Activated T-cell treated with anti-CD3 and anti-CD28 coated beads for 4 hours (primary cell): ENCODE data around the gene SPDYC.

Source experiments
- DNase-seq: peaks from one replicate; pipeline ENCODE4 v3.0.0-alpha.2; 2020

Gene SPDYC

DNA sequence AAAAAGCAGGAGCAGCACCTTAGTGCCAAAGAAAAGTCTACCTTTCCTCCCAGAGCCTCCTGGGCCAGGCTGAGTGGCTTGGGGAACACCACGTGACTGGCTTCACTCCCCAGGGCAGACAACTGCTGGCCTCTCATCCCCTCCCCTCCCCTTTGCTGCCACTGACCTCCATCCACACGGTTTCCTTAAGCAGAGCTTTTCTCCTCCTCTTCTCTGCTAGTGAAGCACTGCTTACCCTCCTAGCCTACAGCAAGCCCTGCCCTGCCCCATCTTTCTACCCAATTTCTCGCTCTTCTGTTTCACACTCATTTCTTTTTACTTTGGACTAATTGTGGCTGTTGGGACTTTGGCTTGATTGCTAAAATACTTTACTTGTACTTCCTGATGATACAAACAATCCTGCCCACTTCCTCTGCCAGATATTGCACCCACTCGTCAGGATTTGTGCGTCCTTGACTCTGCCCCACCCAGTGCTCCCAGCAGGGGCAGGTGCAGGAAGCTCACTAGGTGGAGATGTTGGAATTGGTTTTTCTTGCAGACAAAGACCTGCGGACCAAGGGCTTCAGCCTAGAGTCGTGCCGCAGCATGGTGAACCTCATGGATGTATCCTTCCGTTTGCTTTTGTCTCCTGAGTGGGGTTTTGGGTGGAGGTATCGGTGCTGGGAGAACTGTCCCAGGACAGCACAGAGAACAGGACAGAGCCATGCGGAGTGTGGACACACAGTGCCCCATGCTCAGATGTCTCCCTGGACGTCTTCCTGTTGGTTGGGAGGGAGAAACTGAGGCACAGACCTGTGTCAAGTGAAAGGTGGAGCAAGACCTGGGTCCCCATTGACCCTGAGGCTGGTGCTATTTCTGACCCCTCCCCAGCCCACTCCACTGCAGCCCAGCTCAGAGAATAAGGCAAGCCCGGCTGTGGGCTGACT lies 39.0 kb downstream of the SPDYC start:
- no peak for DNase-seq

- DNase-seq: no peak
Measured at GRCh38 chr11:65209711-65210360, 39.8 kb downstream of the SPDYC start.

- no peak for DNase-seq
Measured at GRCh38 chr11:65210361-65210731, 40.3 kb downstream of the SPDYC start.

DNA sequence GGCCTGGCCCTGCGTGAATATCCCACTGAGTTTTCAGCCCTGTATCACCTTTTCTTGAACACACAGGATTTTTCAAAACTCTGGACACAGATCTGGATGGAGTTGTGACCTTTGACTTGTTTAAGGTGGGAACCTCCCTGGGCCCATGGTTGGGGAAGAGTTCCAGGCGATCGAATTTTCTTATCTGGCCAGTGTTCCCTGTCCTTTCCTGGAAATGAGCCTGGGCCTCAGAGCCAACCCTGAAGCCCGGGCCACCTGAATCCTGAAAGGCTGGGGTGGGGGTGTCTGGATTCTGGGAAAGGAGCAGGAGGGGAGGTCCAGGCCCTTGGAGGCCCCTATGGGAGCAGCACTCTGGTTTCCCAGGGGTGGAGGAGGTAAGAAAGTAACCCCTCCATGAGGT lies 40.7 kb downstream of the SPDYC start:
- DNase-seq: no peak

GRCh38 chr11:65211293-65212105 lies 41.5 kb downstream of the SPDYC start:
- no peak for DNase-seq

DNA sequence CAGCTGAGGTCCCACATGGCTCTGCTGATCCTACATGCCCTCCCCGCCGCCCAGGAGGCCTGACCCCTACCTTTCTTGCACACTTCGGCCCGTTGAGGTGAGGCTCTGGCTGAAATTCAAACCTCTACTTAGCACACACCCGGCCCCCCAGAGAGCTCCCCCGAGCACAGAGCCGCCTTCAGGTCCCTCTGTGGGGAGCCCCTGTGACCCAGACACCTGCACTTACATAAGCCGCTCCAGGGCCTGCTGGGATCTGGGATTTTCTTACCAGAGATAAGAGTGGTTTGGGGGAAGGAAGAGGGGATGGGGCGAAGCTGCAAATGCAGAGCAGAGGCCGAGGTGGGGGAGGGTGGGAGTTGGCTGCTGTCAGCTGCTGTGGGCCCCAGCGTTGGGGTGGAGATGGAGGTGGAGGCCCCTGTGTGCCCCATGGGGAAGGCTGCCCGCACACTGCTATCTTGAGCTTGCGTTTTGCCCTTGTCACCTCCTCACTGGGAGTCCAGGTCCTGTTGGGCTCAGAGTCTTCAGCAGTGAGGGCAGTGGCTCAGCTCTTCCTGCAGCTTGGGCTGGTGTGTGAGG lies 42.3 kb downstream of the SPDYC start:
- no peak for DNase-seq

DNA sequence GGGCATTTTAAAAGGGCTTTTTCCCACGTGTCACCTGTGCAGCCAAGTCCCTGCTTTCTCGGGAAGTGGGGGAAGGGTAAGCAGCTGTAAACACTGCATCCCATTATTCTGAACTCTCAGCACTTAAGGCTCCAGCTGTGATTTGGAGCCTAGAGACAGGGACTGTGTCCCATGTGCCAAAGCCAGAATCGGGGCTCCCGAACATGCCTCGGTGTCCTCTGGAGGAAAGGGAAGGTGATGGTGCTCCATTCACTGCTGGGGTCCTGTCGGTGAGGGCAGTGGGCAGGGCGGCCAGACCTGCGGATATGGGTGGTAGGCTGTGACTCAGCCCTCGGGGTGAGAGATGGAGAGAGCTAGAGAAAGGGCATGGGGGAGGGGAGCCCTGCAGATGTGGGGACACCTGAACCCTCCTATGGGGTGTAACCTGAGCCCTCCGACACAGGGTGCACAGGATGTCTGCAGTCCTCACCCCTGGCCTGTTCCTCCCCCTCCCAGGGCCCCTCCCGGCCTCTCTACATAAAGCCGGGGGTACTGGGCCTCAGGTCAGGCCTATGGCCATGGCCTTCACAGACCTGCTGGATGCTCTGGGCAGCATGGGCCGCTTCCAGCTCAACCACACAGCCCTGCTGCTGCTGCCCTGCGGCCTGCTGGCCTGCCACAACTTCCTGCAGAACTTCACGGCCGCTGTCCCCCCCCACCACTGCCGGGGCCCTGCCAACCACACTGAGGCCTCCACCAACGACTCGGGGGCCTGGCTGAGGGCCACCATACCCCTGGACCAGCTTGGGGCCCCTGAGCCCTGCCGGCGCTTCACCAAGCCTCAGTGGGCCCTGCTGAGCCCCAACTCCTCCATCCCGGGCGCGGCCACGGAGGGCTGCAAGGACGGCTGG lies 43.5 kb downstream of the SPDYC start:
- no peak for DNase-seq

- no peak for DNase-seq
Measured at GRCh38 chr11:65214212-65214845, 44.3 kb downstream of the SPDYC start.

DNA sequence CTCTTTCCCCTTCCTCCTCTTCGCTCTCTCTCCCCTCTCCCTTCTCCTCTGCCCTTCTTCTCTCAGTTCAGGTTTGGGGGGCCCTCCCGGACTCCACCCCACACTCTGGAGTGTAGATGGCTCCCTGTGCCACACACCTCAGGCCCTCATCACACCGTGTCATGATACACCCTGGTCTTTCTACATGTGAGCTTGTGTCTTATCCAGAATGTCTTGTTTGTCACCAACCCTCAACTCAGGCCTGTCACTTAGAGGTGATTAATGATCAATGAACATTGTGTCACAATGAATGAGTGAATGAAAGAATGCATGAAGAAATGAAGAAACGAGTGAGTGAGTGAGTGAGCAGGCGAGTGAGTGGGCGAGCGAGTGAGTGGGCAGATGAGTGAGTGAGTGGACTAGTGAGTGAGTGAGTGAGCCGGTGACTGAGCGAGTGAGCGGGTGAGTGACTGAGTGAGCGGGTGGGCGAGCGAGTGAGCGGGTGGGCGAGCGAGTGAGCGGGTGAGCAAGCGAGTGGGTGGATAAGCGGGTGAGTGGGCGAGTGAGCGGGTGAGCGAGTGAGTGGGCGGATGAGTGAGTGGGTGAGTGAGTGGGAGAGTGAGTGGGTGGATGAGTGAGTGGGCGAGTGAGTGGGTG lies 45.5 kb downstream of the SPDYC start:
- peak; percentile 44 for DNase-seq

DNA sequence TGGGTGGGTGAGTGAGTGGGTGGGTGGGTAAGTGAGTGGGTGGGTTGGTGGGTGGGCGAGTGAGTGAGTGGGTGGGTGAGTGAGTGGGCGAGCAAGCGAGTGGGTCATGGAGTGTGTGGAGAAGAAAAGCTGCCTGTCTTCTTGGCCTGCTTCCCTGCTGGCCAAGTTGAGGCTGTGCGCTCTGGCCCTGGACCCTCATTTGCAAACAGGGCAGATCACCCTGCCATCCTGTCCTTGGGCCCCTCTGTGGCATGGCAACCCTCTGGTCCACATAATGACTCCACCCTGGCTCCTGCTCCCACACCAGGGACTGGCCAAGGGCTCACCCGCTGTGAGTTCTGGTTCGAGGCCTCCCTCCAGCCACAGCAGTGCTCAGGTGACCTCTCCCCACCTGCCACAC lies 46.8 kb downstream of the SPDYC start:
- no peak for DNase-seq

DNA sequence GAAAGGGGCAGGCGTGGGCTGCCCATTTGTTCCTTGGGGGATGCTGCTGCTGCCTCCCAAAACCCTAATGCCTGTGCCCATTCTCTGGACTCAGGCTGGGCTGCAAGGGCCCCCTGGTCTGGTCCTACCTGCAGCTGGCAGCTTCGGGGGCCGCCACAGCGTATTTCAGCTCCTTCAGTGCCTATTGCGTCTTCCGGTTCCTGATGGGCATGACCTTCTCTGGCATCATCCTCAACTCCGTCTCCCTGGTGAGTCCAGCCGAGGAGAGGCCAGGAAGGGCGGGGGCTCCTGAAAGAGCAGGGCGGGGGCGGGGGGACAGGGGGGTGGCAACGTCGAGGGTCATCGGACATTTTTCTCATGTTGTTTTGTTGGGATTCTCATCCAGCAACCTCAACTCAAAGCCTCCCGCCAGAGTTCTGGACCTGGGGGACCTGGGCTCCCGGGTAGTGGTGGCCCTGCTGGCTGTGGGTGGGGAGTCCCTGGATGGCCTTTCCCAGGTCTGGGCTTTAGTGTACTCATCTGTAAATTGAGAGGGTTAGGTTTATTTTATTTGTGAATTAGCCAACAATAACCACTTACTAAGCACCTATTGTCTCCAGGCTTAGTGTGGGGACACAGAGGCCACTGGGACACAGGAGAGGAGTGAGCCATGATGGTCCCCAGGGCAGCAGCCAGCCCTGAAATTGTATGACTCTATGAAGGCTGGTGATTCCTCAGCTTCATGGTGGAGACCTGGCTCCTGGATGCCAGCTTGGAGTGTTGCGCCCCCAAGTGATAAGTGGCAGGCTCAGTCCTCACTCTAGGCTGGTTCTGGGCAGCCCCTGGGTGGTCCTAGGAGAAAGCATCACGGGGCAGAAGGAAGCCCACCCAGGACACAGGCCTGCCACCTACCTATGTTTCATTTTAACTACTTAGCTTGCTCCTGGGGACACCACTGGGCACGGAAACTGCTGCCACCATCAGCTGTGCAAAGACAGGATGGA lies 47.7 kb downstream of the SPDYC start:
- no peak for DNase-seq

DNA sequence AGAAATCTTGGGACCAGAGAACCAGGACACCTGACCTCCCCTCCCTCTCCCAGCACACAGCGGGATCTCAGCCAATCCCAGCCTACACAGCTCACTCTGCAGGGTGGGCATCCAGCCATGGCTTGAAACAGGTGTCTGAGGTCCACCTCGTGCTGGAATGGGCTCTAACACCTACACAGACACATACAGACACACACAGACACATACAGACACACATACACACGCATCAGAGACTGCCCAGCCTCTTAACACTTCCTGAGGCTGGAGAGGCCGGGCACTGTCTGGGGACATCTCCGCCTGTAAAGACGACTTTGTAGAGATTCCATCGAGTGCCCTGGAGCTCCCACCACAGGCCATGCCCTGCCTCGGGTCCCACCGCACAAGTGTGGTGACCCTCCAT lies 48.4 kb downstream of the SPDYC start:
- DNase-seq: no peak

DNA sequence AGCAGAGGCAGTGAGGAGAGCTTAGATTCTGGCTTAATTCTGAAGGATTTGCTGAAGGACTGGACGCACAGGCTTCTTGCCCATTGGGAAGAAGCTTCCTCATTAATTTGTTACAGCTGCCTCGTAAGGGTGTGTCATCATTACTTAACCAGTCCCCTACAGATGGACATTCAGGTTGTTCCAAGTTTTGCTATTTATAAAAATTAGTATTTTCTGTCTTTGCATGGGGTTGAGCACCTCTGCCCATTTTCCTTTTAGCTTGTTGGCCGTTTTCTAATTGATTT lies 49.8 kb downstream of the SPDYC start:
- DNase-seq: no peak

GRCh38 chr11:65221026-65221425 lies 51.0 kb downstream of the SPDYC start:
- DNase-seq: no peak
